ENCODE results near the gene BTNL2.

BTNL2 gene

GRCh38 chr6:32406197-32406596 is 784 bp downstream of the BTNL2 start:
- Mint-ChIP-seq H3K4me3 (no peak overlapping the region), H3K27ac (ENCODE audit: low read depth) (no peak overlapping the region), H3K9me3 (no peaks in the 10 kb centered on the region), H3K27me3 (peaks cover 80% of the 10 kb centered on the region), H3K4me1 (no peaks in the 10 kb centered on the region), H3K36me3 (ENCODE audit: insufficient read depth) (no peaks in the 10 kb centered on the region)
- DNase-seq (ENCODE audit: low spot score in 2 of 2) (no peak), ATAC-seq (replicated peaks; ENCODE audit: extremely low read depth, poor library complexity, severe bottlenecking) (no peak)

GRCh38 chr6:32405656-32406055 is 1.3 kb downstream of the BTNL2 start:
- no peak for ATAC-seq (replicated peaks; ENCODE audit: extremely low read depth, poor library complexity, severe bottlenecking)
- Mint-ChIP-seq H3K36me3 (ENCODE audit: insufficient read depth) (no peaks in the 10 kb centered on the region), H3K4me3 (no peak overlapping the region), H3K9me3 (no peaks in the 10 kb centered on the region), H3K4me1 (no peaks in the 10 kb centered on the region), H3K27ac (ENCODE audit: low read depth) (no peak overlapping the region), H3K27me3 (peaks cover 79% of the 10 kb centered on the region)
- no peak for DNase-seq (ENCODE audit: low spot score in 2 of 2)

- H3K36me3 Mint-ChIP-seq (ENCODE audit: insufficient read depth), result no peaks in the 10 kb centered on the region
- H3K27me3 Mint-ChIP-seq, result peaks cover 68% of the 10 kb centered on the region
- no peaks in the 10 kb centered on the region for H3K9me3 Mint-ChIP-seq
- no peak overlapping the region for H3K4me3 Mint-ChIP-seq
- no peaks in the 10 kb centered on the region for H3K4me1 Mint-ChIP-seq
- no peak overlapping the region for H3K27ac Mint-ChIP-seq (ENCODE audit: low read depth)
- ATAC-seq (replicated peaks; ENCODE audit: extremely low read depth, poor library complexity, severe bottlenecking), result no peak
- no peak for DNase-seq (ENCODE audit: low spot score in 2 of 2)
Observed at GRCh38 chr6:32402812-32403211, 4.2 kb downstream of the BTNL2 start.

GRCh38 chr6:32401284-32401963 is 5.6 kb downstream of the BTNL2 start:
- ATAC-seq (replicated peaks; ENCODE audit: extremely low read depth, poor library complexity, severe bottlenecking) (no peak), DNase-seq (ENCODE audit: low spot score in 2 of 2) (no peak)
- no peaks in the 10 kb centered on the region for H3K9me3 Mint-ChIP-seq
- no peak overlapping the region for H3K4me3 Mint-ChIP-seq
- peaks cover 54% of the 10 kb centered on the region for H3K27me3 Mint-ChIP-seq
- H3K36me3 Mint-ChIP-seq (ENCODE audit: insufficient read depth), result no peaks in the 10 kb centered on the region
- no peak overlapping the region for H3K27ac Mint-ChIP-seq (ENCODE audit: low read depth)
- H3K4me1 Mint-ChIP-seq, result no peaks in the 10 kb centered on the region

- Mint-ChIP-seq H3K9me3 (no peaks in the 10 kb centered on the region), H3K4me1 (no peaks in the 10 kb centered on the region), H3K27me3 (peaks cover 47% of the 10 kb centered on the region), H3K36me3 (ENCODE audit: insufficient read depth) (peaks cover 2% of the 10 kb centered on the region), H3K27ac (ENCODE audit: low read depth) (no peak overlapping the region), H3K4me3 (no peak overlapping the region)
- ATAC-seq (replicated peaks; ENCODE audit: extremely low read depth, poor library complexity, severe bottlenecking) (no peak), DNase-seq (ENCODE audit: low spot score in 2 of 2) (no peak)
Observed at GRCh38 chr6:32397252-32397920, 9.6 kb downstream of the BTNL2 start.

- DNase-seq (ENCODE audit: low spot score in 2 of 2), result no peak
- no peak for ATAC-seq (replicated peaks; ENCODE audit: extremely low read depth, poor library complexity, severe bottlenecking)
- no peak overlapping the region for H3K27ac Mint-ChIP-seq (ENCODE audit: low read depth)
- H3K4me3 Mint-ChIP-seq, result no peak overlapping the region
- H3K36me3 Mint-ChIP-seq (ENCODE audit: insufficient read depth), result peaks cover 2% of the 10 kb centered on the region
- H3K4me1 Mint-ChIP-seq, result no peaks in the 10 kb centered on the region
- H3K9me3 Mint-ChIP-seq, result no peaks in the 10 kb centered on the region
- H3K27me3 Mint-ChIP-seq, result peaks cover 42% of the 10 kb centered on the region
Observed at GRCh38 chr6:32396028-32396427, 11.0 kb downstream of the BTNL2 start.

- Mint-ChIP-seq H3K27ac (ENCODE audit: low read depth) (no peak overlapping the region), H3K27me3 (peaks cover 56% of the 10 kb centered on the region)
- no peak for DNase-seq (ENCODE audit: low spot score in 2 of 2)
Observed at GRCh38 chr6:32393665-32394420, 13.1 kb downstream of the BTNL2 start.

GRCh38 chr6:32391505-32391904 is 15.5 kb downstream of the BTNL2 start:
- ATAC-seq (replicated peaks; ENCODE audit: extremely low read depth, poor library complexity, severe bottlenecking), result no peak
- H3K9me3 Mint-ChIP-seq, result no peaks in the 10 kb centered on the region
- peaks cover 80% of the 10 kb centered on the region for H3K27me3 Mint-ChIP-seq
- H3K27ac Mint-ChIP-seq (ENCODE audit: low read depth), result no peak overlapping the region
- no peak for DNase-seq (ENCODE audit: low spot score in 2 of 2)
- peaks cover 2% of the 10 kb centered on the region for H3K36me3 Mint-ChIP-seq (ENCODE audit: insufficient read depth)
- H3K4me1 Mint-ChIP-seq, result no peaks in the 10 kb centered on the region
- no peak overlapping the region for H3K4me3 Mint-ChIP-seq

More at GRCh38 chr6:32393665-32394420, 13.1 kb downstream of the BTNL2 start:
- Mint-ChIP-seq H3K4me3 (no peak overlapping the region), H3K4me1 (no peaks in the 10 kb centered on the region), H3K9me3 (no peaks in the 10 kb centered on the region), H3K36me3 (ENCODE audit: insufficient read depth) (peaks cover 2% of the 10 kb centered on the region)
- no peak for ATAC-seq (replicated peaks; ENCODE audit: extremely low read depth, poor library complexity, severe bottlenecking)

GRCh38 chr6:32387589-32388340 is 19.2 kb downstream of the BTNL2 start:
- H3K36me3 Mint-ChIP-seq (ENCODE audit: insufficient read depth), result peaks cover 2% of the 10 kb centered on the region
- no peak for DNase-seq (ENCODE audit: low spot score in 2 of 2)
- H3K4me1 Mint-ChIP-seq, result no peaks in the 10 kb centered on the region
- no peak for ATAC-seq (replicated peaks; ENCODE audit: extremely low read depth, poor library complexity, severe bottlenecking)
- no peak overlapping the region for H3K4me3 Mint-ChIP-seq
- no peaks in the 10 kb centered on the region for H3K9me3 Mint-ChIP-seq
- H3K27ac Mint-ChIP-seq (ENCODE audit: low read depth), result no peak overlapping the region
- peaks cover 60% of the 10 kb centered on the region for H3K27me3 Mint-ChIP-seq

- DNase-seq (ENCODE audit: low spot score in 2 of 2), result no peak
- peaks cover 52% of the 10 kb centered on the region for H3K27me3 Mint-ChIP-seq
- H3K9me3 Mint-ChIP-seq, result no peaks in the 10 kb centered on the region
Observed at GRCh38 chr6:32386040-32386439, 20.9 kb downstream of the BTNL2 start.

GRCh38 chr6:32382757-32383420 is 24.1 kb downstream of the BTNL2 start:
- Mint-ChIP-seq H3K4me3 (no peak overlapping the region), H3K4me1 (no peaks in the 10 kb centered on the region), H3K36me3 (ENCODE audit: insufficient read depth) (no peaks in the 10 kb centered on the region), H3K9me3 (no peaks in the 10 kb centered on the region), H3K27ac (ENCODE audit: low read depth) (no peak overlapping the region), H3K27me3 (peaks cover 36% of the 10 kb centered on the region)
- DNase-seq (ENCODE audit: low spot score in 2 of 2) (no peak), ATAC-seq (replicated peaks; ENCODE audit: extremely low read depth, poor library complexity, severe bottlenecking) (no peak)

More at GRCh38 chr6:32386040-32386439, 20.9 kb downstream of the BTNL2 start:
- no peak overlapping the region for H3K4me3 Mint-ChIP-seq
- no peak for ATAC-seq (replicated peaks; ENCODE audit: extremely low read depth, poor library complexity, severe bottlenecking)
- no peaks in the 10 kb centered on the region for H3K36me3 Mint-ChIP-seq (ENCODE audit: insufficient read depth)
- H3K27ac Mint-ChIP-seq (ENCODE audit: low read depth), result no peak overlapping the region
- H3K4me1 Mint-ChIP-seq, result no peaks in the 10 kb centered on the region

- Mint-ChIP-seq H3K27ac (ENCODE audit: low read depth) (no peak overlapping the region), H3K9me3 (no peaks in the 10 kb centered on the region), H3K36me3 (ENCODE audit: insufficient read depth) (no peaks in the 10 kb centered on the region), H3K4me1 (no peaks in the 10 kb centered on the region), H3K27me3 (peaks cover 47% of the 10 kb centered on the region), H3K4me3 (no peak overlapping the region)
- ATAC-seq (replicated peaks; ENCODE audit: extremely low read depth, poor library complexity, severe bottlenecking), result no peak
- DNase-seq (ENCODE audit: low spot score in 2 of 2), result no peak
Observed at GRCh38 chr6:32379545-32379944, 27.4 kb downstream of the BTNL2 start.

Data from central memory CD8-positive, alpha-beta T cell (primary cell).